ENCODE measurements around the gene TNNT3.

DNA sequence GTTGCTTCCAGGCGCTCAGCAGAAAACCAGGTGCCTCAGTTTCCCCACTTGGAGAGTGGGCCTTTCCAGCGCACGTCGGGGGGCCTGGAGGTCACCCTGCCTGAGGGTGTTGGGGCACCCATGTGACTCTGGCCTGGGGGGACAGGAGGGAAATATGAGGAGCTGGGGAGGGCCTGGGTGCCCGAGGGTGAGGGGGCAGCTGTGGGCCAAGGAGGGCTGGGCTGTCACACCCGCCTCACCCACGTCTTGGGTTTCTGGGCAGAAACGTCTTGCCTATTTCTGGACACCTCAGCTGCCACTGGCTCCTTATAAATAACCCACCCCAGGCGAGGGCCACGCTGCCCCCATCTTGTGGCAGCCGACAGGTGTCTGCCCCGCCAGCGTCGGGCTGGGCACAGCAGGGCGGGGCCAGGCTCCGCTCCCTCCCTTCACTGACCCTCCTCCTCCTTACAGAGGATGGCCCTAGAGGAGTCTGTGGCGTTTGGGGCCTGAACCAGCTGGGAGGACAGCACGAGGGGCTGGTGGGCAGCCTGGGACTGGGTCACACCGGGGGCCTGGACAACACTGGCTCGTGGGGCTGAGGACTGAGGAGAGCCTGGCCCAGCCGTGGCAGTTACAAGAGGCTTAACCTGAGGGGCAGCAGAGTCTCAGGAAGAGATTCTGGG, 1.5 kb downstream of the TNNT3 start:
- TF ChIP-seq, protein P1, sequence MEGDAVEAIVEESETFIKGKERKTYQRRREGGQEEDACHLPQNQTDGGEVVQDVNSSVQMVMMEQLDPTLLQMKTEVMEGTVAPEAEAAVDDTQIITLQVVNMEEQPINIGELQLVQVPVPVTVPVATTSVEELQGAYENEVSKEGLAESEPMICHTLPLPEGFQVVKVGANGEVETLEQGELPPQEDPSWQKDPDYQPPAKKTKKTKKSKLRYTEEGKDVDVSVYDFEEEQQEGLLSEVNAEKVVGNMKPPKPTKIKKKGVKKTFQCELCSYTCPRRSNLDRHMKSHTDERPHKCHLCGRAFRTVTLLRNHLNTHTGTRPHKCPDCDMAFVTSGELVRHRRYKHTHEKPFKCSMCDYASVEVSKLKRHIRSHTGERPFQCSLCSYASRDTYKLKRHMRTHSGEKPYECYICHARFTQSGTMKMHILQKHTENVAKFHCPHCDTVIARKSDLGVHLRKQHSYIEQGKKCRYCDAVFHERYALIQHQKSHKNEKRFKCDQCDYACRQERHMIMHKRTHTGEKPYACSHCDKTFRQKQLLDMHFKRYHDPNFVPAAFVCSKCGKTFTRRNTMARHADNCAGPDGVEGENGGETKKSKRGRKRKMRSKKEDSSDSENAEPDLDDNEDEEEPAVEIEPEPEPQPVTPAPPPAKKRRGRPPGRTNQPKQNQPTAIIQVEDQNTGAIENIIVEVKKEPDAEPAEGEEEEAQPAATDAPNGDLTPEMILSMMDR (IDR thresholded peaks at IDR 0.05): no peak
- no peak for TF ChIP-seq POLR2A (IDR thresholded peaks at IDR 0.05)

All from uterus (tissue), 2 donors.